Spleen (tissue), 11 donors: ENCODE results near the gene BRMS1. TPM values are rescaled to one million over a fixed set of nuclear protein-coding genes. Genes with fewer than 3 reads are reported as not detected.

Experiments
- DNase-seq: peaks from one replicate; pipeline ENCODE4 v3.0.0-alpha.2; 2020
- H3K27ac ChIP-seq, 8 donors: fragments of 200-600 bp; sonication (generic) in 7 of 8; 1 replicate in 4 of 8; 2 replicates in 4 of 8; pipeline versions ENCODE4 v1.5.0 to v1.8.0; 2016 to 2021; ENCODE audit warnings: inconsistent platforms in 4 of 8, mild to moderate bottlenecking in 4 of 8, moderate library complexity in 1 of 8
- H3K27me3 ChIP-seq, 7 donors: fragments of 200-600 bp; sonication (generic) in 6 of 7; replicated peaks in 1 of 7; 1 replicate in 4 of 7; 2 replicates in 3 of 7; pipeline versions ENCODE4 v1.5.0 to v1.8.0; 2016 to 2021; ENCODE audit warnings: inconsistent platforms in 3 of 7, mild to moderate bottlenecking in 1 of 7
- H3K36me3 ChIP-seq, 6 donors: fragments of 200-600 bp; sonication (generic) in 5 of 6; 1 replicate in 4 of 6; 2 replicates in 2 of 6; pipeline versions ENCODE4 v1.5.0 to v1.8.0; 2016 to 2021; ENCODE audit warnings: inconsistent platforms in 2 of 6
- H3K4me1 ChIP-seq, 6 donors: fragments of 200-600 bp; sonication (generic) in 5 of 6; 1 replicate in 3 of 6; 2 replicates in 3 of 6; pipeline versions ENCODE4 v1.5.0 to v1.8.0; 2016 to 2021; ENCODE audit warnings: inconsistent platforms in 3 of 6
- H3K4me3 ChIP-seq, 8 donors: fragments of 200-600 bp; sonication (generic) in 7 of 8; 1 replicate in 4 of 8; 2 replicates in 4 of 8; pipeline versions ENCODE4 v1.5.0 to v1.8.0; 2016 to 2021; ENCODE audit warnings: inconsistent platforms in 4 of 8, mild to moderate bottlenecking in 4 of 8, moderate library complexity in 2 of 8
- H3K9me3 ChIP-seq, 8 donors: fragments of 200-600 bp; sonication (generic) in 7 of 8; 1 replicate in 4 of 8; 2 replicates in 4 of 8; pipeline versions ENCODE4 v1.5.0 to v1.8.0; 2016 to 2021; ENCODE audit warnings: inconsistent platforms in 4 of 8
- CTCF ChIP-seq, 11 experiments: fragments of 200-600 bp in 7 of 11; fragments of 450-650 bp in 4 of 11; sonication (generic) in 4 of 11; IDR thresholded peaks in 8 of 11; conservative IDR thresholded peaks in 3 of 11; 1 replicate in 7 of 11; 2 replicates in 4 of 11; pipeline versions ENCODE4 v1.4.0 to v1.8.0; 2016 to 2021; ENCODE audit warnings: antibody characterized with exemption in 11 of 11, inconsistent platforms in 4 of 11, mild to moderate bottlenecking in 1 of 11
- POLR2A ChIP-seq, 3 donors: fragments of 450-650 bp; IDR thresholded peaks; one replicate each; pipeline ENCODE4 v1.5.1; 2017; ENCODE audit warnings: antibody characterized with exemption in 3 of 3, mild to moderate bottlenecking in 1 of 3
- POLR2AphosphoS5 ChIP-seq, 3 donors: sonication (generic); formaldehyde crosslinking; IDR thresholded peaks; one replicate each; pipeline ENCODE4 v1.5.1; 2017; ENCODE audit warnings: antibody characterized with exemption in 3 of 3
- WGBS, 5 donors: extraction: QIAGEN DNeasy Blood & Tissue Kit in 3 of 5; methylation state at CpG; one replicate each; pipeline versions ENCODE4 v1.1.5 to v1.1.7; 2013 to 2018; 5-methylcytosine and 5-hydroxymethylcytosine counted together
- intact Hi-C: fragments of 100-400 bp; cut with DNase I; formaldehyde crosslinking; loops from one replicate; pipeline ENCODE4 v1.15.0; 2023; ENCODE audit warnings: low total_unique reads
- polyA plus RNA-seq, 3 donors: library from polyadenylated mRNA; stranded (reverse); fragments of 200-250 nt; gene quantifications; one replicate each; pipeline ENCODE4 v1.2.1, GENCODE V29; 2013
- total RNA-seq, 7 donors: library from RNA; depleted of rRNA in 3 of 7; stranded (reverse); fragments of >200 nt in 3 of 7; fragmentation: NEBNext Ultra II Directional in 4 of 7; extraction: Animal tissue kit (Norgen Biotek cat#: 25700) in 4 of 7; gene quantifications; one replicate each; pipeline versions ENCODE4 v1.1.0 to v1.2.1, GENCODE V29; 2016 to 2021
- donor health status: healthy with polysubstance abuse.
- donor health status: DM: no; HTN: no; CAD: no; lungs with moderate emphysema.
- donor health status: DM: no; HTN: no; CAD: no.
- donor health status: Bipolar disorder and iron deficiency.
- donor health status: healthy.
- donor health status: DM: no; HTN: no; CAD: no.
- donor health status: DM: yes; HTN: yes; CAD: no.

The BRMS1 gene
- total and polyA plus RNA-seq, 10 donors = 32.3 to 90.6 (median 42.8) TPM

GRCh38 chr11:66294626-66295620 lies 50.0 kb downstream of the BRMS1 start:
- H3K4me3 ChIP-seq = no peak overlapping the region
- DNase-seq = no peak
- H3K36me3 ChIP-seq = no peaks in the 10 kb centered on the region
- H3K4me1 ChIP-seq = peaks cover 3 to 28% (median 16%) of the 10 kb centered on the region in 6 donors
- peaks cover 0 to 73% (median 37%) of the 10 kb centered on the region in 7 donors for H3K27me3 ChIP-seq
- intact Hi-C loops = no loop called here
- WGBS, 5 donors = 80 to 87% (median 82%) methylated on average over 53 to 123 of the region's 123 CpGs
- no peak overlapping the region for H3K27ac ChIP-seq
- H3K9me3 ChIP-seq = no peaks in the 10 kb centered on the region
- no peak for TF ChIP-seq POLR2A (IDR thresholded peaks at IDR 0.05)
- no peak for TF ChIP-seq POLR2AphosphoS5 (IDR thresholded peaks at IDR 0.05)
- TF ChIP-seq CTCF (IDR thresholded peaks at IDR 0.05 in 8 of 11, conservative IDR thresholded peaks at IDR 0.05 in 3 of 11) = no peak

- intact Hi-C loops = no loop called here
- no peak for DNase-seq
- Histone ChIP-seq H3K27ac (no peak overlapping the region), H3K36me3 (no peaks in the 10 kb centered on the region), H3K9me3 (no peaks in the 10 kb centered on the region), H3K4me3 (no peak overlapping the region), H3K4me1 (peaks cover 7 to 35% (median 24%) of the 10 kb centered on the region in 6 donors), H3K27me3 (peaks cover 0 to 73% (median 37%) of the 10 kb centered on the region in 7 donors)
- TF ChIP-seq POLR2AphosphoS5 (IDR thresholded peaks at IDR 0.05) (no peak), POLR2A (IDR thresholded peaks at IDR 0.05) (no peak), CTCF (IDR thresholded peaks at IDR 0.05 in 8 of 11, conservative IDR thresholded peaks at IDR 0.05 in 3 of 11) (no peak)
- 80 to 92% (median 82%) methylated on average over 20 to 30 of the region's 30 CpGs for WGBS, 5 donors
Observed at GRCh38 chr11:66293777-66294625, 50.9 kb downstream of the BRMS1 start.

- TF ChIP-seq POLR2AphosphoS5 (IDR thresholded peaks at IDR 0.05) (no peak), POLR2A (IDR thresholded peaks at IDR 0.05) (no peak), CTCF (IDR thresholded peaks at IDR 0.05 in 8 of 11, conservative IDR thresholded peaks at IDR 0.05 in 3 of 11) (no peak)
- H3K4me1 ChIP-seq = peaks cover 8 to 38% (median 27%) of the 10 kb centered on the region in 6 donors
- H3K4me3 ChIP-seq = no peak overlapping the region
- no peaks in the 10 kb centered on the region for H3K36me3 ChIP-seq
- peaks cover 0 to 73% (median 37%) of the 10 kb centered on the region in 7 donors for H3K27me3 ChIP-seq
- DNase-seq = no peak
- no peak overlapping the region for H3K27ac ChIP-seq
- intact Hi-C loops = no loop called here
- 79 to 91% (median 82%) methylated on average over 3 to 4 of the region's 4 CpGs for WGBS, 5 donors
- no peaks in the 10 kb centered on the region for H3K9me3 ChIP-seq
Observed at GRCh38 chr11:66293352-66293751, 51.6 kb downstream of the BRMS1 start.
